K562 (cell line): ENCODE data around the gene ERICH2. TPM values are rescaled to one million over a fixed set of nuclear protein-coding genes. Genes with fewer than 3 reads are reported as not detected.

ENCODE experiments used
- ATF6 ChIP-seq: sonication (generic); formaldehyde crosslinking; IDR thresholded peaks from 2 replicates; pipeline ENCODE4 v1.4.0; 2020; ENCODE audit warnings: mild to moderate bottlenecking, missing genetic modification reagents
- CBFA2T2 ChIP-seq: fragments of 450-650 bp; conservative IDR thresholded peaks from 2 replicates; pipeline ENCODE4 v1.6.1; 2017; ENCODE audit warnings: mild to moderate bottlenecking
- CCNT2 ChIP-seq: IDR thresholded peaks from 2 replicates; pipeline ENCODE4 v1.6.1; 2011; ENCODE audit warnings: borderline replicate concordance, low read depth, mild to moderate bottlenecking, moderate library complexity, mixed read lengths, low read length; ENCODE audit not compliant: insufficient read length; ENCODE audit errors: extremely low read depth
- COPS2 ChIP-seq: fragments of 450-650 bp; conservative IDR thresholded peaks from 2 replicates; pipeline ENCODE4 v1.6.1; 2016; ENCODE audit warnings: mild to moderate bottlenecking, moderate library complexity
- GTF2A2 ChIP-seq: IDR thresholded peaks from 2 replicates; pipeline ENCODE4 v1.6.1; 2016; ENCODE audit warnings: mild to moderate bottlenecking, missing genetic modification characterization, missing compliant biosample characterization
- HMG20B ChIP-seq: fragments of 250-450 bp; sonication (Bioruptor Pico); IDR thresholded peaks from 2 replicates; pipeline ENCODE4 v1.5.0; 2021; ENCODE audit warnings: mild to moderate bottlenecking
- HNRNPK ChIP-seq: fragments of 200-400 bp; formaldehyde crosslinking; IDR thresholded peaks from one replicate; pipeline ENCODE4 v1.6.1; 2018; ENCODE audit warnings: mild to moderate bottlenecking, low read depth, low read length; ENCODE audit not compliant: poor library complexity, severe bottlenecking
- KLF1 ChIP-seq: fragments of 450-650 bp; IDR thresholded peaks from 2 replicates; pipeline ENCODE4 v1.6.1; 2016; ENCODE audit warnings: missing genetic modification characterization, missing compliant biosample characterization
- KLF13 ChIP-seq: fragments of 450-650 bp; IDR thresholded peaks from 2 replicates; pipeline ENCODE4 v1.6.1; 2016; ENCODE audit warnings: missing genetic modification characterization, low read depth, mild to moderate bottlenecking, missing compliant biosample characterization, moderate library complexity, borderline replicate concordance
- MAZ ChIP-seq, 2 experiments: fragments of 450-650 bp in 1 of 2; sonication (generic) in 1 of 2; formaldehyde crosslinking; IDR thresholded peaks in 1 of 2; conservative IDR thresholded peaks in 1 of 2; 2 replicates each; pipeline versions ENCODE4 v1.4.0 to v1.5.0; 2020; ENCODE audit warnings: mild to moderate bottlenecking in 1 of 2, missing genetic modification reagents in 1 of 2
- MIER1 ChIP-seq: fragments of 450-650 bp; IDR thresholded peaks from 2 replicates; pipeline ENCODE4 v1.6.1; 2016; ENCODE audit warnings: antibody characterized with exemption, mild to moderate bottlenecking, low read depth
- POLR2B ChIP-seq: fragments of 450-650 bp; IDR thresholded peaks from 2 replicates; pipeline ENCODE4 v1.6.1; 2018; ENCODE audit warnings: low read depth; ENCODE audit not compliant: partially characterized antibody
- RBFOX2 ChIP-seq: fragments of 200-400 bp; formaldehyde crosslinking; IDR thresholded peaks from 2 replicates; pipeline ENCODE4 v1.6.1; 2017; ENCODE audit warnings: low read depth, mild to moderate bottlenecking, low read length, moderate library complexity
- SIN3B ChIP-seq: fragments of 450-650 bp; IDR thresholded peaks from 2 replicates; pipeline ENCODE4 v1.6.1; 2017; ENCODE audit warnings: low read depth, mild to moderate bottlenecking, moderate library complexity
- SPI1 ChIP-seq: IDR thresholded peaks from 2 replicates; pipeline ENCODE4 v1.6.1; 2011; ENCODE audit warnings: low read depth, low read length, control low read depth, borderline replicate concordance
- TARDBP ChIP-seq: fragments of 450-650 bp; IDR thresholded peaks from 2 replicates; pipeline ENCODE4 v1.6.1; 2016
- TFE3 ChIP-seq: fragments of 450-650 bp; formaldehyde crosslinking; IDR thresholded peaks from 2 replicates; pipeline ENCODE4 v1.4.0; 2020; ENCODE audit warnings: mild to moderate bottlenecking, mixed read lengths
- THRA ChIP-seq: fragments of 450-650 bp; IDR thresholded peaks from 2 replicates; pipeline ENCODE4 v1.6.1; 2017; ENCODE audit warnings: mild to moderate bottlenecking, moderate library complexity
- TRIM28 ChIP-seq: fragments of 450-650 bp; IDR thresholded peaks from 2 replicates; pipeline ENCODE4 v1.6.1; 2017
- ZNF165 ChIP-seq: fragments of 250-450 bp; sonication (Bioruptor Pico); IDR thresholded peaks from 2 replicates; pipeline ENCODE4 v1.4.0; 2020; ENCODE audit warnings: borderline replicate concordance
- ZNF347 ChIP-seq: fragments of 450-650 bp; formaldehyde crosslinking; IDR thresholded peaks from 2 replicates; pipeline ENCODE4 v1.4.0; 2020; ENCODE audit warnings: low read depth, mild to moderate bottlenecking, moderate library complexity
- ZNF639 ChIP-seq, 2 experiments: fragments of 200-800 bp in 1 of 2; sonication (Bioruptor generic) in 1 of 2; sonication (generic) in 1 of 2; formaldehyde crosslinking in 1 of 2; IDR thresholded peaks in 1 of 2; conservative IDR thresholded peaks in 1 of 2; 2 replicates each; pipeline versions ENCODE4 v1.5.0 to v1.6.1; 2016 to 2020; ENCODE audit warnings: missing compliant biosample characterization in 1 of 2, missing genetic modification characterization in 1 of 2, missing genetic modification reagents in 1 of 2
- ZNF764 ChIP-seq: fragments of 250-450 bp; sonication (Bioruptor Pico); IDR thresholded peaks from 2 replicates; pipeline ENCODE4 v1.4.0; 2020; ENCODE audit warnings: low read depth, mild to moderate bottlenecking, moderate library complexity
- polyA plus RNA-seq, 8 experiments: library from polyadenylated mRNA; depleted of rRNA in 4 of 8; stranded (reverse) in 5 of 8; unstranded in 3 of 8; fragments of >200 nt; fragmentation: Nextera tagmentation in 2 of 8; fragmentation: Illumina TruSeq in 1 of 8; extraction: Ambion mirVana in 2 of 8; extraction: Trizol in 1 of 8; gene quantifications; 2 replicates each; pipeline versions ENCODE4 v1.2.1 to v1.2.3, GENCODE V29; 2011 to 2014; ENCODE audit warnings: inconsistent platforms in 1 of 8, missing spikeins in 1 of 8
- total RNA-seq, 7 experiments: library from RNA; depleted of rRNA in 6 of 7; stranded (reverse); fragments of >200 nt in 6 of 7; fragmentation: Illumina TruSeq in 2 of 7; extraction: Trizol in 2 of 7; gene quantifications; 2 replicates each; pipeline versions ENCODE4 v1.2.1 to v1.2.3, GENCODE V29; 2011 to 2021; ENCODE audit warnings: low replicate concordance in 1 of 7

ERICH2 gene
- total and polyA plus RNA-seq, 9 of the 15 experiments (the other 6 are each of a cell fraction or from before 2014, with no cell fraction given): 0.85 to 2.4 (median 1.6) TPM

DNA sequence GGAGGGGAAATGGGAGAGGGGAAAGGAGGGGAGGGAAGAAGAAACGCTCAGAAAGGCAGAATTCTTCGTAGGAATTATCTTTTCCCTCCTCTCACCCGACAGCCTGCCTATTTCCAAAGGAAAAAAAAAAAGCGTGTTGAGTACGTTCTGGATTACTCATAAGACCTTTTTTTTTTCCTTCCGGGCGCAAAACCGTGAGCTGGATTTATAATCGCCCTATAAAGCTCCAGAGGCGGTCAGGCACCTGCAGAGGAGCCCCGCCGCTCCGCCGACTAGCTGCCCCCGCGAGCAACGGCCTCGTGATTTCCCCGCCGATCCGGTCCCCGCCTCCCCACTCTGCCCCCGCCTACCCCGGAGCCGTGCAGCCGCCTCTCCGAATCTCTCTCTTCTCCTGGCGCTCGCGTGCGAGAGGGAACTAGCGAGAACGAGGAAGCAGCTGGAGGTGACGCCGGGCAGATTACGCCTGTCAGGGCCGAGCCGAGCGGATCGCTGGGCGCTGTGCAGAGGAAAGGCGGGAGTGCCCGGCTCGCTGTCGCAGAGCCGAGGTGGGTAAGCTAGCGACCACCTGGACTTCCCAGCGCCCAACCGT is 46.4 kb downstream of the ERICH2 start, which contains the start of gene GAD1 (continued):
- TF ChIP-seq CCNT2 (no peak), COPS2 (no peak), KLF13 (no peak), SPI1 (no peak), KLF1 (tag) (no peak), TRIM28 (no peak), ATF6 (CRISPR knock-in tag) (no peak; the same call in 1 of the 2 replicates), POLR2B (no peak), MAZ (CRISPR knock-in tag; conservative IDR thresholded peaks at IDR 0.05 in 1 of 2, IDR thresholded peaks at IDR 0.05 in 1 of 2) (peak; percentile 47 to 80; a peak in 3 of 4 replicates), CBFA2T2 (no peak), HMG20B (CRISPR knock-in tag) (no peak), ZNF764 (CRISPR knock-in tag) (no peak), ZNF639 (CRISPR knock-in tag; conservative IDR thresholded peaks at IDR 0.05 in 1 of 2, IDR thresholded peaks at IDR 0.05 in 1 of 2) (peak in 1 of 2 experiments; percentile 70; a peak in 1 of 4 replicates), SIN3B (no peak), RBFOX2 (peak; percentile 78), TFE3 (CRISPR knock-in tag) (no peak), GTF2A2 (tag) (no peak), ZNF165 (CRISPR knock-in tag) (no peak), TARDBP (no peak), THRA (no peak), ZNF347 (CRISPR knock-in tag) (no peak), HNRNPK (no peak), MIER1 (no peak)
